Caco-2 (cell line): ENCODE results near the gene CARD9. TPM values are rescaled to one million over a fixed set of nuclear protein-coding genes. Genes with fewer than 3 reads are reported as not detected.

ENCODE experiments used
- BruUV-seq: library from RNA; stranded (reverse); fragments of 400-500 nt; replicated peaks from 2 replicates; lab custom pipeline; 2021; lab: Mats Ljungman, UMichigan
- CTCF ChIA-PET: fragments of 300-600 bp; sonication (Branson Sonifier 250); formaldehyde crosslinking; loops from one replicate; lab custom pipeline; 2022; ENCODE audit warnings: antibody characterized with exemption; lab: Charles Lee
- POLR2A ChIA-PET: fragments of 300-600 bp; sonication (Branson Sonifier 250); formaldehyde crosslinking; loops from one replicate; lab custom pipeline; 2022; ENCODE audit warnings: antibody characterized with exemption; lab: Charles Lee
- DNase-seq, 2 experiments: peaks; one replicate each; pipeline versions ENCODE4 v3.0.0 to v3.0.0-alpha.2; 2020 to 2022
- H3K27me3 ChIP-seq: replicated peaks from 2 replicates; pipeline ENCODE4 v1.6.0; 2011; ENCODE audit warnings: low read length; ENCODE audit not compliant: control insufficient read depth, insufficient read depth
- H3K36me3 ChIP-seq: 2 replicates; pipeline ENCODE4 v1.5.1; 2011; ENCODE audit warnings: low read length; ENCODE audit not compliant: control insufficient read depth, insufficient read depth
- H3K4me1 ChIP-seq: fragments of 250-450 bp; sonication (Bioruptor Pico); 2 replicates; pipeline ENCODE4 v1.5.1; 2020; ENCODE audit warnings: mild to moderate bottlenecking
- H3K4me3 ChIP-seq: 2 replicates; pipeline ENCODE4 v1.5.1; 2011; ENCODE audit warnings: low read depth, mild to moderate bottlenecking, control low read depth, low read length
- H3K9me3 ChIP-seq: fragments of 250-450 bp; sonication (Bioruptor Pico); 2 replicates; pipeline ENCODE4 v1.5.1; 2020; ENCODE audit warnings: mild to moderate bottlenecking, moderate library complexity
- H3K27ac Mint-ChIP-seq: one replicate; pipeline ENCODE4 v1.8.0; 2022; ENCODE audit warnings: mixed read lengths; ENCODE audit not compliant: unreplicated experiment
- H3K27me3 Mint-ChIP-seq: one replicate; pipeline ENCODE4 v1.8.0; 2022; ENCODE audit warnings: mixed read lengths; ENCODE audit not compliant: insufficient read depth, unreplicated experiment
- H3K36me3 Mint-ChIP-seq: one replicate; pipeline ENCODE4 v1.8.0; 2022; ENCODE audit warnings: mild to moderate bottlenecking, mixed read lengths; ENCODE audit not compliant: insufficient read depth, unreplicated experiment
- H3K4me1 Mint-ChIP-seq: one replicate; pipeline ENCODE4 v1.8.0; 2022; ENCODE audit warnings: low read depth, mixed read lengths; ENCODE audit not compliant: unreplicated experiment
- H3K4me3 Mint-ChIP-seq: one replicate; pipeline ENCODE4 v1.8.0; 2022; ENCODE audit warnings: mild to moderate bottlenecking, moderate library complexity, mixed read lengths; ENCODE audit not compliant: unreplicated experiment
- H3K9me3 Mint-ChIP-seq: one replicate; pipeline ENCODE4 v1.8.0; 2022; ENCODE audit warnings: mixed read lengths; ENCODE audit not compliant: unreplicated experiment
- CTCF ChIP-seq, 2 experiments: fragments of 200-600 bp in 1 of 2; IDR thresholded peaks; 1 replicate in 1 of 2; 2 replicates in 1 of 2; pipeline versions ENCODE4 v1.5.1 to v1.8.0; 2011 to 2022; ENCODE audit warnings: antibody characterized with exemption in 1 of 2, control low read depth in 1 of 2, inconsistent platforms in 1 of 2, low read depth in 1 of 2, low read length in 1 of 2, mild to moderate bottlenecking in 1 of 2, moderate library complexity in 1 of 2; ENCODE audit not compliant: insufficient read depth in 1 of 2, severe bottlenecking in 1 of 2, unreplicated experiment in 1 of 2
- intact Hi-C: fragments of 100-400 bp; cut with micrococcal nuclease; formaldehyde crosslinking; loops from one replicate; pipeline ENCODE4 v1.10.0; 2022; ENCODE audit not compliant: unreplicated experiment
- total RNA-seq: library from RNA; stranded (reverse); gene quantifications from 2 replicates; pipeline ENCODE4 v1.2.3, GENCODE V29; 2022

CARD9 gene
- total RNA-seq, 1 experiment from 2014 or later, result 1.7 TPM

GRCh38 chr9:136361047-136361753, 12.3 kb downstream of the CARD9 start:
- H3K36me3 ChIP-seq, result no peaks in the 10 kb centered on the region; the same call in 1 of the 2 replicates
- H3K9me3 ChIP-seq, result no peaks in the 10 kb centered on the region
- no peak for DNase-seq
- no peak overlapping the region for H3K4me3 ChIP-seq
- H3K9me3 Mint-ChIP-seq, result no peaks in the 10 kb centered on the region
- H3K4me3 Mint-ChIP-seq, result no peak overlapping the region
- POLR2A ChIA-PET, result interaction anchor here (0.6 kb wide), 1 partner anchor 367 kb away, joined by 3 read pairs; no protein-coding TSS in a partner anchor
- no peak for TF ChIP-seq CTCF (IDR thresholded peaks at IDR 0.05; ENCODE audit: insufficient read depth in 1 of 2, low read depth in 1 of 2, low read length in 1 of 2, severe bottlenecking in 1 of 2, unreplicated experiment in 1 of 2)
- H3K27me3 Mint-ChIP-seq, result no peaks in the 10 kb centered on the region
- H3K27ac Mint-ChIP-seq, result peak overlapping the region; percentile 2
- CTCF ChIA-PET, result no interaction called here
- peaks cover 7% of the 10 kb centered on the region for H3K4me1 ChIP-seq
- no peaks in the 10 kb centered on the region for H3K27me3 ChIP-seq
- H3K4me1 Mint-ChIP-seq, result no peaks in the 10 kb centered on the region
- intact Hi-C loops, result loop anchor here (5.0 kb wide), 2 partner anchors 34 to 36 kb away; partner anchors contain the start of gene GPSM1
- H3K36me3 Mint-ChIP-seq, result peaks cover 56% of the 10 kb centered on the region
- BruUV-seq, result no TSS peak

DNA sequence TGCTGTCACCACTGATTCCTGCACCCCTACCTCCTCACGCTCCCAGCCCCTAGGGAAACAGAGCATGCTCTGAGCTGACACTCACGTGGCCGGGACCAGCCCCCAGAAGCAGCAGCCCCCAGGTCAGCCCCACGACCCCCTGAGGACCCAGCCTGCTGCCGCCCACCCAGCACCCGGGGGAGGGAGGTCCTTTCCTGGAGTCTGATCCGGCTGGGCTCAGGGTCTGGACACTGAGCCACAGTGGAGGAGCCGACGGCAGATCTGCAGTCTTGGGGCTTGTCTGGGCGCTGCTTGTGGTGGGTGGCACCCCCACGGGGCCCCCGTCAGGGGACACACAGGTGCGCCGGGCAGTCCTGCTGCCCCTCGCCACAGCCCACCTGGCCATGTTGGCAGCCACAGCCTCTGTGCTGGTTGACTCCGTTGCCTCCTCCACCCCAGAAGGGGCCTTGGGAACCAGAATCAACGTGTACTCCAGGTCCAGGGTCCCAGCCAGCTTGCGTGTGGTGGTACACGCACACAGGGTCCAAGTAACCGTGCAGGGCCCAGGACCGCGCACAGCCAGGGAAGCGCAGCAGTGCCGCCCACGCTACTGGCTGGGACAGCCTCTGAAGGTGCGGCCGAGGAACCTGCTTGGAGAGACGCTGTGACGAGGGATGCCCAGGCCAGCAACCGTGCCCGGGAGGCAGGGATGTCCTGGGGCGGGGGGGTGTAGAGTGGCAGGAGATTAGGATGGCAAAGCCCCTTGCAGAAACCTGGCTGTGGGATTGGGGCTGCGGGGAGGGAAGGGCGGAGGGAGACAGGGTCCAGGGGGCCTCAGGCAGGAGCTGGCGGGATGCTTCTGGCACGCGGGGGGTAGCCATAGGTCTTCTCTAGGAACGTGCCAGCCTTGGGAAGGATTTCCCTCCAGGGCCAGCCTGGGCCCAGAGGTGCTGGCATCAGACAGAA, 13.4 kb downstream of the CARD9 start:
- TF ChIP-seq CTCF (IDR thresholded peaks at IDR 0.05; ENCODE audit: insufficient read depth in 1 of 2, low read depth in 1 of 2, low read length in 1 of 2, severe bottlenecking in 1 of 2, unreplicated experiment in 1 of 2), result no peak
- Mint-ChIP-seq H3K4me1 (no peaks in the 10 kb centered on the region), H3K27ac (peak overlapping the region; percentile 2), H3K9me3 (no peaks in the 10 kb centered on the region), H3K36me3 (peaks cover 50% of the 10 kb centered on the region), H3K27me3 (no peaks in the 10 kb centered on the region), H3K4me3 (no peak overlapping the region)
- DNase-seq, result no peak
- H3K4me3 ChIP-seq, result no peak overlapping the region
- BruUV-seq, result no TSS peak
- ChIA-PET POLR2A (no interaction called here), CTCF (no interaction called here)
- no peaks in the 10 kb centered on the region; the same call in 1 of the 2 replicates for H3K36me3 ChIP-seq
- intact Hi-C loops, result loop anchor here (5.0 kb wide), 2 partner anchors 33 to 37 kb away; partner anchors contain the start of gene GPSM1
- H3K27me3 ChIP-seq, result no peaks in the 10 kb centered on the region
- H3K9me3 ChIP-seq, result no peaks in the 10 kb centered on the region
- H3K4me1 ChIP-seq, result peaks cover 7% of the 10 kb centered on the region

GRCh38 chr9:136358888-136359287, 14.6 kb downstream of the CARD9 start:
- H3K36me3 Mint-ChIP-seq, result peaks cover 61% of the 10 kb centered on the region
- no peak overlapping the region for H3K27ac Mint-ChIP-seq
- no peaks in the 10 kb centered on the region for H3K9me3 Mint-ChIP-seq
- TF ChIP-seq CTCF (IDR thresholded peaks at IDR 0.05; ENCODE audit: insufficient read depth in 1 of 2, low read depth in 1 of 2, low read length in 1 of 2, severe bottlenecking in 1 of 2, unreplicated experiment in 1 of 2), result no peak
- Histone ChIP-seq H3K4me1 (peaks cover 11% of the 10 kb centered on the region), H3K36me3 (no peaks in the 10 kb centered on the region; the same call in 1 of the 2 replicates), H3K9me3 (no peaks in the 10 kb centered on the region), H3K4me3 (no peak overlapping the region), H3K27me3 (no peaks in the 10 kb centered on the region)
- no TSS peak for BruUV-seq
- H3K4me1 Mint-ChIP-seq, result no peaks in the 10 kb centered on the region
- H3K27me3 Mint-ChIP-seq, result no peaks in the 10 kb centered on the region
- ChIA-PET CTCF (no interaction called here), POLR2A (no interaction called here)
- intact Hi-C loops, result no loop called here
- H3K4me3 Mint-ChIP-seq, result no peak overlapping the region
- no peak for DNase-seq
